OCI-LY7 (cell line): ENCODE data around the gene SLC5A12. TPM values are rescaled to one million over a fixed set of nuclear protein-coding genes. Genes with fewer than 3 reads are reported as not detected.

Experiments
- BruUV-seq: library from RNA; stranded (reverse); fragments of 400-500 nt; replicated peaks from 2 replicates; lab custom pipeline; 2021; lab: Mats Ljungman, UMichigan
- CTCF ChIA-PET: fragments of 300-600 bp; sonication (Branson Sonifier 250); formaldehyde crosslinking; loops from one replicate; lab custom pipeline; 2022; ENCODE audit warnings: antibody characterized with exemption; ENCODE audit not compliant: unreplicated experiment; lab: Charles Lee
- POLR2A ChIA-PET: fragments of 300-600 bp; sonication (Branson Sonifier 250); formaldehyde crosslinking; loops from one replicate; lab custom pipeline; 2022; ENCODE audit warnings: antibody characterized with exemption; lab: Charles Lee
- DNase-seq: peaks from one replicate; pipeline ENCODE4 v3.0.0-alpha.2; 2015; ENCODE audit warnings: low spot score
- H2AFZ ChIP-seq: fragments of 200-600 bp; sonication (generic), shearing (Covaris generic); 2 replicates; pipeline ENCODE4 v1.6.1; 2014; ENCODE audit warnings: mild to moderate bottlenecking, antibody characterized with exemption, low read length, moderate library complexity
- H3K27ac ChIP-seq: fragments of 200-600 bp; sonication (generic); 2 replicates; pipeline ENCODE4 v1.5.1; 2014; ENCODE audit warnings: mixed run types, low read depth, mild to moderate bottlenecking, moderate library complexity, low read length, inconsistent platforms; ENCODE audit not compliant: poor library complexity, severe bottlenecking
- H3K36me3 ChIP-seq: fragments of 200-600 bp; sonication (generic); 2 replicates; pipeline ENCODE4 v1.6.1; 2014; ENCODE audit warnings: mild to moderate bottlenecking, antibody characterized with exemption, low read length, moderate library complexity, mixed read lengths; ENCODE audit not compliant: insufficient read depth
- H3K4me1 ChIP-seq: fragments of 200-600 bp; sonication (generic); 2 replicates; pipeline ENCODE4 v1.5.1; 2014; ENCODE audit warnings: mild to moderate bottlenecking, low read length; ENCODE audit not compliant: insufficient read depth, poor library complexity, severe bottlenecking
- H3K4me2 ChIP-seq: fragments of 200-600 bp; sonication (generic); 2 replicates; pipeline ENCODE4 v1.6.1; 2014; ENCODE audit warnings: mild to moderate bottlenecking, low read length
- H3K4me3 ChIP-seq: fragments of 200-600 bp; sonication (generic); 2 replicates; pipeline ENCODE4 v1.5.1; 2014; ENCODE audit warnings: mild to moderate bottlenecking, low read depth, low read length; ENCODE audit not compliant: poor library complexity, severe bottlenecking
- H3K79me2 ChIP-seq: fragments of 200-600 bp; sonication (generic); 2 replicates; pipeline ENCODE4 v1.6.1; 2016; ENCODE audit warnings: low read depth, mild to moderate bottlenecking, low read length, moderate library complexity, mixed read lengths; ENCODE audit not compliant: insufficient read depth
- H3K9me2 ChIP-seq: fragments of 200-600 bp; sonication (generic); 2 replicates; pipeline ENCODE4 v1.6.1; 2016; ENCODE audit warnings: mild to moderate bottlenecking, low read length, mixed read lengths; ENCODE audit not compliant: insufficient read depth
- H3K9me3 ChIP-seq: fragments of 200-600 bp; sonication (generic); 2 replicates; pipeline ENCODE4 v1.6.1; 2014; ENCODE audit warnings: mild to moderate bottlenecking, mixed run types, low read length, mixed read lengths
- H4K20me1 ChIP-seq: fragments of 200-600 bp; sonication (generic); 2 replicates; pipeline ENCODE4 v1.6.1; 2014; ENCODE audit warnings: mild to moderate bottlenecking, antibody characterized with exemption, low read length, moderate library complexity, mixed read lengths; ENCODE audit not compliant: insufficient read depth
- CTCF ChIP-seq: fragments of 200-600 bp; sonication (generic); conservative IDR thresholded peaks from 2 replicates; pipeline ENCODE4 v1.5.1; 2014; ENCODE audit warnings: mild to moderate bottlenecking, antibody characterized with exemption, low read length, moderate library complexity, mixed read lengths
- EZH2phosphoT487 ChIP-seq: fragments of 200-600 bp; sonication (generic); IDR thresholded peaks from 2 replicates; pipeline ENCODE4 v1.6.1; 2018; ENCODE audit warnings: low read depth, borderline replicate concordance, mild to moderate bottlenecking, mixed run types, antibody characterized with exemption, low read length, moderate library complexity, mixed read lengths
- intact Hi-C: fragments of 100-400 bp; cut with micrococcal nuclease; formaldehyde crosslinking; loops from one replicate; pipeline ENCODE4 v1.10.0; 2022; ENCODE audit not compliant: unreplicated experiment
- total RNA-seq, 2 experiments: library from RNA; depleted of rRNA in 1 of 2; stranded (reverse); fragments of >200 nt in 1 of 2; shearing (Covaris generic) in 1 of 2; gene quantifications; 2 replicates each; pipeline ENCODE4 v1.2.3, GENCODE V29; 2014 to 2022

The SLC5A12 gene
- total RNA-seq, 2 experiments from 2014 or later: not detected

GRCh38 chr11:26767060-26767459 is 45.2 kb upstream of the SLC5A12 start:
- DNase-seq: no peak
- Histone ChIP-seq H3K4me3 (no peak overlapping the region), H3K4me2 (no peak overlapping the region), H3K79me2 (no peaks in the 10 kb centered on the region), H3K9me3 (no peaks in the 10 kb centered on the region), H4K20me1 (no peaks in the 10 kb centered on the region), H2AFZ (0 out of 2 replicates have a peak overlapping the region, but pooled peaks have one; percentile 32), H3K9me2 (no peaks in the 10 kb centered on the region), H3K36me3 (no peaks in the 10 kb centered on the region), H3K4me1 (no peaks in the 10 kb centered on the region), H3K27ac (no peak overlapping the region)
- ChIA-PET POLR2A (no interaction called here), CTCF (no interaction called here)
- intact Hi-C loops: no loop called here
- no peak for TF ChIP-seq CTCF
- no peak for TF ChIP-seq EZH2phosphoT487
- BruUV-seq: no TSS peak

- Histone ChIP-seq H3K9me2 (no peaks in the 10 kb centered on the region), H2AFZ (no peak overlapping the region), H3K9me3 (no peaks in the 10 kb centered on the region), H3K4me2 (no peak overlapping the region), H3K36me3 (no peaks in the 10 kb centered on the region), H3K4me1 (no peaks in the 10 kb centered on the region), H3K79me2 (no peaks in the 10 kb centered on the region), H3K27ac (no peak overlapping the region), H4K20me1 (no peaks in the 10 kb centered on the region), H3K4me3 (no peak overlapping the region)
- intact Hi-C loops: no loop called here
- TF ChIP-seq CTCF (no peak), EZH2phosphoT487 (no peak)
- no peak for DNase-seq
- BruUV-seq: no TSS peak
- ChIA-PET POLR2A (no interaction called here), CTCF (no interaction called here)
Measured at GRCh38 chr11:26765323-26765722, 43.5 kb upstream of the SLC5A12 start.

- Histone ChIP-seq H3K4me1 (no peaks in the 10 kb centered on the region), H3K27ac (no peak overlapping the region), H3K36me3 (no peaks in the 10 kb centered on the region), H2AFZ (no peak overlapping the region), H3K9me3 (no peaks in the 10 kb centered on the region), H3K4me2 (no peak overlapping the region), H4K20me1 (no peaks in the 10 kb centered on the region), H3K79me2 (no peaks in the 10 kb centered on the region), H3K9me2 (no peaks in the 10 kb centered on the region), H3K4me3 (no peak overlapping the region)
- ChIA-PET CTCF (no interaction called here), POLR2A (no interaction called here)
- no peak for DNase-seq
- TF ChIP-seq EZH2phosphoT487 (no peak), CTCF (no peak)
- BruUV-seq: no TSS peak
- intact Hi-C loops: no loop called here
Measured at GRCh38 chr11:26764825-26765224, 43.0 kb upstream of the SLC5A12 start.
